ENCODE measurements around the gene THEM4.

DNA sequence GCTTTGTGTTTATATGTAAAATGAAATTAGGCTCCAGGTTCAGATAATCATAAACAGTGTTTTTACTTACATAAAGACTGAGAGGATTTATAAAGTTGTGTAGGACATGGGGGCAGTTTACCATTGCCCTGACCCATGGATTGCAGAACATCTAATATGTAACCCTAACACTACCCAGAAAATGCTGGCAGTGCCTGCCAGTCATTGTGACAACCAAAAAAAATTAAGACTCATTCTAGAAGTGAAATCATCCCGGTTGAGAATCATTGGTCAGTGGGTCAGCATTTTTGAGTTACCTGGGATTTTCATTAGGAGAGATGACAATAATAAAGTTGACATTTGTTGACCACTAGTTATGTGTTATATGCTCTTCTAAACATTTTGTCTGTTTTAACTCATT, 31.2 kb upstream of the THEM4 start:
- no peak for TF ChIP-seq POLR2A (IDR thresholded peaks at IDR 0.05)
- TF ChIP-seq CTCF (IDR thresholded peaks at IDR 0.05), result no peak

All from lower leg skin (tissue), 3 donors.